Activated naive CD8-positive, alpha-beta T cell treated with anti-CD3 and anti-CD28 coated beads, Interleukin-2, amount 50 U/mL, for 16 hours (primary cell): ENCODE results near the gene TRIM17.
"Not testable (repeated sequence)": the region's sequence is repeated elsewhere in the genome, so short reads cannot be mapped to it uniquely, and the experiment has no call there.

Experiments
- DNase-seq: peaks from one replicate; pipeline ENCODE4 v3.0.0-alpha.2; 2020; ENCODE audit warnings: low read depth, low spot score

The TRIM17 gene

GRCh38 chr1:228448372-228448771 lies 31.7 kb upstream of the TRIM17 start:
- DNase-seq = no peak

- no peak for DNase-seq
Observed at GRCh38 chr1:228446852-228447251, 30.2 kb upstream of the TRIM17 start.

GRCh38 chr1:228445843-228446650 lies 29.4 kb upstream of the TRIM17 start:
- no peak for DNase-seq

GRCh38 chr1:228445490-228445842 lies 28.8 kb upstream of the TRIM17 start:
- DNase-seq = no peak

GRCh38 chr1:228443395-228443794 lies 26.7 kb upstream of the TRIM17 start:
- DNase-seq = no peak

- DNase-seq = no peak
Observed at GRCh38 chr1:228440761-228441500, 24.3 kb upstream of the TRIM17 start.

GRCh38 chr1:228438266-228438665 lies 21.6 kb upstream of the TRIM17 start:
- no peak for DNase-seq

- no peak for DNase-seq
Observed at GRCh38 chr1:228437424-228437962, 20.8 kb upstream of the TRIM17 start.

- no peak for DNase-seq
Observed at GRCh38 chr1:228434689-228435088, 18.0 kb upstream of the TRIM17 start.

GRCh38 chr1:228433337-228434053 lies 16.8 kb upstream of the TRIM17 start:
- not testable (repeated sequence) for DNase-seq

GRCh38 chr1:228430243-228430642 lies 13.6 kb upstream of the TRIM17 start:
- DNase-seq = no peak

- DNase-seq = no peak
Observed at GRCh38 chr1:228429698-228430097, 13.0 kb upstream of the TRIM17 start.

GRCh38 chr1:228429007-228429406 lies 12.3 kb upstream of the TRIM17 start:
- no peak for DNase-seq

- DNase-seq = no peak
Observed at GRCh38 chr1:228428412-228428811, 11.8 kb upstream of the TRIM17 start.

- DNase-seq = no peak
Observed at GRCh38 chr1:228426518-228427175, 10.0 kb upstream of the TRIM17 start.

GRCh38 chr1:228424685-228425660 lies 8.3 kb upstream of the TRIM17 start:
- no peak for DNase-seq

GRCh38 chr1:228423404-228424053 lies 6.9 kb upstream of the TRIM17 start:
- no peak for DNase-seq

- no peak for DNase-seq
Observed at GRCh38 chr1:228420968-228421826, 4.5 kb upstream of the TRIM17 start.
